ENCODE measurements around the gene CYP4V2.

DNA sequence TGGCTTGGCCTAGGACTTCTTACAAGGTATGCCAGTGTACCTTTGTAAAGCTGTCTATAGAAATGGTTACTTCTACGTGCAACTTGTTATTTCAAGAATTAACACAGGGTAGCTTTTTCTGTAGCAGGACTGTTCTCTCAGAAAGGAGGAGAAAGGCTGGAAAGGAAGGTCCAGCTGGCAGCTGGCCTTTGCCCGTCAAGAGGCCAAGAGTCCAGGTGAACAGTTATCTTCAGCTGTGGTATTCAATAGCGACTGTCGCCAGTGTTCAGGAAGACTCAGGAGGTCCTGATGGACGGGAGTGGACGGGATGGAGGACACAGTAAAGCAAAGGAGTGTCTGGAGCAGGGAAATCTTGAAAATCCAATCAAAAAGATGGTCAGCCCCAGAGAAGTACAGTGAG is 4.7 kb downstream of the CYP4V2 start:
- TF ChIP-seq POLR2AphosphoS5 (IDR thresholded peaks at IDR 0.05) (no peak), EP300 (IDR thresholded peaks at IDR 0.05) (no peak), POLR2A (IDR thresholded peaks at IDR 0.05) (no peak)
- TF ChIP-seq, protein P1, sequence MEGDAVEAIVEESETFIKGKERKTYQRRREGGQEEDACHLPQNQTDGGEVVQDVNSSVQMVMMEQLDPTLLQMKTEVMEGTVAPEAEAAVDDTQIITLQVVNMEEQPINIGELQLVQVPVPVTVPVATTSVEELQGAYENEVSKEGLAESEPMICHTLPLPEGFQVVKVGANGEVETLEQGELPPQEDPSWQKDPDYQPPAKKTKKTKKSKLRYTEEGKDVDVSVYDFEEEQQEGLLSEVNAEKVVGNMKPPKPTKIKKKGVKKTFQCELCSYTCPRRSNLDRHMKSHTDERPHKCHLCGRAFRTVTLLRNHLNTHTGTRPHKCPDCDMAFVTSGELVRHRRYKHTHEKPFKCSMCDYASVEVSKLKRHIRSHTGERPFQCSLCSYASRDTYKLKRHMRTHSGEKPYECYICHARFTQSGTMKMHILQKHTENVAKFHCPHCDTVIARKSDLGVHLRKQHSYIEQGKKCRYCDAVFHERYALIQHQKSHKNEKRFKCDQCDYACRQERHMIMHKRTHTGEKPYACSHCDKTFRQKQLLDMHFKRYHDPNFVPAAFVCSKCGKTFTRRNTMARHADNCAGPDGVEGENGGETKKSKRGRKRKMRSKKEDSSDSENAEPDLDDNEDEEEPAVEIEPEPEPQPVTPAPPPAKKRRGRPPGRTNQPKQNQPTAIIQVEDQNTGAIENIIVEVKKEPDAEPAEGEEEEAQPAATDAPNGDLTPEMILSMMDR (IDR thresholded peaks at IDR 0.05) = no peak
